ENCODE results near the gene FN3K.

GRCh38 chr17:82720204-82720603 lies 15.2 kb upstream of the FN3K start:
- TF ChIP-seq CTCF (IDR thresholded peaks at IDR 0.05; ENCODE audit: control extremely low read depth in 1 of 3, insufficient read depth in 1 of 3, low read depth in 1 of 3, low read length in 3 of 3): no peak
- no peak for TF ChIP-seq POLR2A (IDR thresholded peaks at IDR 0.05; ENCODE audit: control extremely low read depth in 1 of 2, low read depth in 2 of 2, low read length in 2 of 2)
- no peak for TF ChIP-seq TAF1 (IDR thresholded peaks at IDR 0.05; ENCODE audit: low read depth, low read length)

Data from H1 (cell line).